Measurements from ENCODE around the gene TBC1D10B.

The TBC1D10B gene

DNA sequence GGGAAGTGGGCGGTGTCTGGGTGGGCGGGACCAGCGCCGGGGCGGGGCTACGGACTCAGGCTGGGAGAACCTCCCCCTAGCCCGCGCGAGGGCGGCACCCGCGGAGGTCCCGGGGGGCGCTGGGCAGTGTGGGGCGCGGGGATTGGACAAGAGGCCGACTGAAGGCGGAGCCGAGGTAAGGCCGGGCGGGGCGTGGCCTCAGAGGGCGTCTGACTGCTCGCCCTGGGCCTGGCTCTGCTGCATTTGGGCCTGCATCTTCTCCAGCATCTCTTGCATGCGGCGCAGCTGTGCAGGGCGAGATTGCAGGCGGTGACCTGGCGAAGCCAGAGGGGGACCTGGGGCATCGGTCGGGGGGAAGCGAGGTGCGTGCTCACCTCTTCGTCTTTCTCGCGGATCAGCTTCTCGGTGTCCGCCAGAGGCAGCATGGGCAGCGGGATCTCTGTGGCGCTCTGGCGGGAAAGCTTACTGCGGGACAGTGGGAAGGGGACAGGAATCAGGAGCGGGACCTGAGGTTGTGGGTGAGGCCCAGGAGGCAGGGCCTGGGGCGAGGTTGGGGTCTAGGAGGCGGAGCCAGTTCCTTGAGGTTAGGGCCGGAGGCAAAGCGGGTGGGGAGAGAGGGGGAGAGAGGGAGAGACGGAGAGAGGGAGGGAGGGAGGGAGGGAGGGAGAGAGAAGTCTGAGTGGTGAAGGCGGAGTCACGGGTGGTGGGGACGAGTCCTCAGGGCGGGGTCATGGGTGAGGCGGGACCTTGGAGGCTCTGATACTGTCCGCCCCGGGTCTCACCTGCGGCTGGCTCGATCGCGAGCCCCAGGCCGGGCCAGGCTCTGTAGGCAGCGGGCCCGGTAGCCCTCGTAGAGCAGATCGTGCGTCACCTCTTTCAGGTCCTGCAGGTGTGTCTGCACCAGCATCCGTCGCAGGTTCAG is 8.2 kb upstream of the TBC1D10B start:
- Histone ChIP-seq H3K4me3 (ENCODE audit: low read depth, low read length) (peak overlapping the region; percentile 80), H3K27me3 (ENCODE audit: control insufficient read depth, insufficient read depth, low read length) (no peaks in the 10 kb centered on the region), H3K36me3 (ENCODE audit: control insufficient read depth, insufficient read depth, low read length) (no peaks in the 10 kb centered on the region), H3K27ac (ENCODE audit: low read depth, low read length) (peak overlapping the region; percentile 100), H3K9me3 (ENCODE audit: control insufficient read depth, insufficient read depth, low read length) (no peaks in the 10 kb centered on the region), H3K9ac (ENCODE audit: low read depth, low read length) (peak overlapping the region; percentile 84), H3K4me1 (ENCODE audit: control insufficient read depth, insufficient read depth, low read length) (peaks cover 6% of the 10 kb centered on the region)

DNA sequence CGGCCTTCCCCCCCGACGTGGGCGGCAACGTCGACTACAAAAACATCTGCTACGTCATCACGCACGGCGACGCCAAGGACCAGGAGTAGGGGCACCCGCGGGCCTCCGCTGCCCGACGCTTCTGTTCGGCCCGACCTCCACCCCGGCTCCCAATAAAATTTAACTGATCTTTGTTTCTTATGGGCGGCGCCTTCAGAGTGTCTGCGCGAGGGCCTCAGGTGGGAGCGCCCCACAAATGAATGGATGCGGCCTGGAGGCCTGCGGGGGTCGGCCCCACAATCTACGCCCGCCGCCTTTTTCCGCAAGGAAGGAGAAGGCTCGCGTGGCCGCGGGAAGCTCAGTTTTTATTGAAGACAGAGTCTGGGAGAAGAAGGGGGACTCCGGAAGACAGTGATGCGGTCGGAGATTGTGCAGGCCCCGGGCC is 7.5 kb upstream of the TBC1D10B start:
- peak overlapping the region; percentile 100 for H3K27ac ChIP-seq (ENCODE audit: low read depth, low read length)
- peak overlapping the region; percentile 84 for H3K9ac ChIP-seq (ENCODE audit: low read depth, low read length)
- peaks cover 6% of the 10 kb centered on the region for H3K4me1 ChIP-seq (ENCODE audit: control insufficient read depth, insufficient read depth, low read length)
- H3K36me3 ChIP-seq (ENCODE audit: control insufficient read depth, insufficient read depth, low read length) = no peaks in the 10 kb centered on the region
- peak overlapping the region; percentile 80 for H3K4me3 ChIP-seq (ENCODE audit: low read depth, low read length)
- H3K9me3 ChIP-seq (ENCODE audit: control insufficient read depth, insufficient read depth, low read length) = no peaks in the 10 kb centered on the region
- no peaks in the 10 kb centered on the region for H3K27me3 ChIP-seq (ENCODE audit: control insufficient read depth, insufficient read depth, low read length)

DNA sequence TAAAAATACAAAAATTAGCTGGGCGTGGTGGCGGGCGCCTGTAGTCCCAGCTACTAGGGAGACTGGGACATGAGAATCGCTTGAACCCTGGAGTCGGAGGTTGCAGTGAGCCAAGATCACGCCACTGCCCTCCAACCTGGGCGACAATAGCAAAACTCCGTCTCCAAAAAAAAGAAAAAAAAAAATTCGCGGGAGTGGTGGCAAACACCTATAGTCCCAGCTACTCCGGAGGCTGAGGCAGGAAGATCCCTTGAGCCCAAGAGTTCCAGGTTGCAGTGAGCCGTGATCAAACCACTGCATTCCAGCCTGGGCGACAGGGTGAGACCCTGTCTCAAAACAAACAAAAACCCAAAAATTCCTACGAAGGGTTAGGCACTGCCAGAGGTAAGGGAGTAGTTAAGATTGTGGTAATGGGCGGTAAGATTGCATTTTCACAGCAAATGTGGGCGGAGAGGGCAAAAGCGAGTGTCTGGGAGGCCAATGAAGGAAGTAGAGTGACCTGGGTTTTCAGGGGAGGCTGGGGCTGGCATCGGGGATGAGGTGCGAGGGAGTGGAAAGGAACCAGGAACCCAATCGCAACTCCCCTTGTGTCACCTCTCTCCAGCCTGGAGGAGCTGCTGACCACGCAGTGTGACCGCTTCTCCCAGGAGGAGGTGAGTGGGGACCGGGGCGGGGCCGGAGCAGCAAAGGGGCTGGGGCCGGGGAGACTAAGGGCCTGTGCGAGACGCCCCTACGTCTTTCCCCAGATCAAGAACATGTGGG is 6.9 kb upstream of the TBC1D10B start:
- Histone ChIP-seq H3K36me3 (ENCODE audit: control insufficient read depth, insufficient read depth, low read length) (no peaks in the 10 kb centered on the region), H3K9me3 (ENCODE audit: control insufficient read depth, insufficient read depth, low read length) (no peaks in the 10 kb centered on the region)

DNA sequence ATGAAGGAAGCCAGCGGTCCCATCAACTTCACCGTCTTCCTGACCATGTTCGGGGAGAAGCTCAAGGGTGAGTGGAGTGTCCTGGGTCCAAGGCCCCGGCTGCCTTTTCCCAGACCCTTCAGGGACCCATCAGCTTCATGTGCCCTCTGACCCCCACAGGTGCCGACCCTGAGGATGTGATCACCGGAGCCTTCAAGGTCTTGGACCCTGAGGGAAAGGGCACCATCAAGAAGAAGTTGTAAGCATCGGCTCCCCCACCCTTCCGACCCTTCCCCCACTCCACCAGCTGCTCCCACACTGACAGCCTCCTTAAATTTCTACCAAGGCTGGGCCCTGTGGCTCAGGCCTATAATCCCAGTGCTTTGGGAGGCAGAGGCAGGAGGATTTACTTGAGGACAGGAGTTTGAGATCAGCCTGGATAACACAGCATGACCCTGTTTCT is 6.2 kb upstream of the TBC1D10B start:
- H3K4me1 ChIP-seq (ENCODE audit: control insufficient read depth, insufficient read depth, low read length) = peaks cover 6% of the 10 kb centered on the region
- no peaks in the 10 kb centered on the region for H3K27me3 ChIP-seq (ENCODE audit: control insufficient read depth, insufficient read depth, low read length)
- no peak overlapping the region for H3K27ac ChIP-seq (ENCODE audit: low read depth, low read length)
- no peaks in the 10 kb centered on the region for H3K9me3 ChIP-seq (ENCODE audit: control insufficient read depth, insufficient read depth, low read length)
- no peak overlapping the region for H3K9ac ChIP-seq (ENCODE audit: low read depth, low read length)
- no peak overlapping the region for H3K4me3 ChIP-seq (ENCODE audit: low read depth, low read length)
- H3K36me3 ChIP-seq (ENCODE audit: control insufficient read depth, insufficient read depth, low read length) = no peaks in the 10 kb centered on the region

More for the DNA sequence above, 6.9 kb upstream of the TBC1D10B start:
- Histone ChIP-seq H3K27ac (ENCODE audit: low read depth, low read length) (peak overlapping the region; percentile 100), H3K27me3 (ENCODE audit: control insufficient read depth, insufficient read depth, low read length) (no peaks in the 10 kb centered on the region), H3K9ac (ENCODE audit: low read depth, low read length) (peak overlapping the region; percentile 65), H3K4me1 (ENCODE audit: control insufficient read depth, insufficient read depth, low read length) (peaks cover 6% of the 10 kb centered on the region), H3K4me3 (ENCODE audit: low read depth, low read length) (peak overlapping the region; percentile 80)

DNA sequence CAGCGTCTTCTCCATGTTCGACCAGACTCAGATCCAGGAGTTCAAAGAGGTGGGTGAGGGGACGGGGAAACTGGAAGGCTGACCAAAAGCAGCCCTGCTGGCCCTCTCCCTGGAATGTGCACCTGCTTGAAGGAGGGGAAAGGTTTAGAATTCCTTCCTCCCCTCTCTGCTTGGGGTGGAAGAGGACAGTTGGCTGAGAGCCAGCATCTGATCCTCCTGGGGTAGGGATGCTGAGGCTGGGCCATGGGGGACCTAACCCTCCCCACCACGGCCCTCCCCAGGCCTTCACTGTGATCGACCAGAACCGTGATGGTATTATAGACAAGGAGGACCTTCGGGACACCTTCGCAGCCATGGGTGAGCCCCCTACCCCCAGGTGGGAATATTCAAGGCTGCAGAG is 5.6 kb upstream of the TBC1D10B start:
- H3K27ac ChIP-seq (ENCODE audit: low read depth, low read length) = no peak overlapping the region
- H3K27me3 ChIP-seq (ENCODE audit: control insufficient read depth, insufficient read depth, low read length) = no peaks in the 10 kb centered on the region
- no peaks in the 10 kb centered on the region for H3K9me3 ChIP-seq (ENCODE audit: control insufficient read depth, insufficient read depth, low read length)
- H3K9ac ChIP-seq (ENCODE audit: low read depth, low read length) = no peak overlapping the region
- H3K4me3 ChIP-seq (ENCODE audit: low read depth, low read length) = no peak overlapping the region
- peaks cover 6% of the 10 kb centered on the region for H3K4me1 ChIP-seq (ENCODE audit: control insufficient read depth, insufficient read depth, low read length)
- H3K36me3 ChIP-seq (ENCODE audit: control insufficient read depth, insufficient read depth, low read length) = no peaks in the 10 kb centered on the region

DNA sequence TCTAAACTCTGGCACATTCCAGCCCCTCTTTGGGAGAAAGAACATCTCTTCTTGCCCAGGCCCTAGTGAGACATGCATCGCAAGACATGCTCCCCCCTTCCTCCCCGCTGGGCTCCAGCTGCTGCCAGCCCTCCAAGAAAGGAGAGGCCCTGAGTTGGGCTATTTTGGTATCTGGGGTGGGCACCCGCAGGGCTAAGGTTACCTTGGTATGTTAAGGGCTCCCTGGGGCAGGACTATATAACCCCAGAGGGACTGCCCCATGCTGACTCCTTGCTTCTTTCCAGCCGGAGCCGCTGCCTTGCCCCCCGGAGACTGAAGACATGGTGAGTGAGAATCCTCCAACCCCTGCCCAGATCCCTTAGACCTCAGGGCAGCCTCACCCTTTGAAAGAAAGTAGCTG is 4.2 kb upstream of the TBC1D10B start, which contains the start of gene MYL11:
Gene MYL11 (plus strand): TSS at position 265 of the 400 bp plus-strand sequence. CDS start 56 bp downstream, at position 321.
- Histone ChIP-seq H3K27ac (ENCODE audit: low read depth, low read length) (no peak within 1 kb of the TSS), H3K27me3 (ENCODE audit: control insufficient read depth, insufficient read depth, low read length) (no peaks in the 10 kb centered on the region), H3K9ac (ENCODE audit: low read depth, low read length) (no peak within 1 kb of the TSS), H3K36me3 (ENCODE audit: control insufficient read depth, insufficient read depth, low read length) (no peaks in the 10 kb centered on the region), H3K9me3 (ENCODE audit: control insufficient read depth, insufficient read depth, low read length) (no peaks in the 10 kb centered on the region), H3K4me1 (ENCODE audit: control insufficient read depth, insufficient read depth, low read length) (peaks cover 6% of the 10 kb centered on the region), H3K4me3 (ENCODE audit: low read depth, low read length) (no peak within 1 kb of the TSS)

DNA sequence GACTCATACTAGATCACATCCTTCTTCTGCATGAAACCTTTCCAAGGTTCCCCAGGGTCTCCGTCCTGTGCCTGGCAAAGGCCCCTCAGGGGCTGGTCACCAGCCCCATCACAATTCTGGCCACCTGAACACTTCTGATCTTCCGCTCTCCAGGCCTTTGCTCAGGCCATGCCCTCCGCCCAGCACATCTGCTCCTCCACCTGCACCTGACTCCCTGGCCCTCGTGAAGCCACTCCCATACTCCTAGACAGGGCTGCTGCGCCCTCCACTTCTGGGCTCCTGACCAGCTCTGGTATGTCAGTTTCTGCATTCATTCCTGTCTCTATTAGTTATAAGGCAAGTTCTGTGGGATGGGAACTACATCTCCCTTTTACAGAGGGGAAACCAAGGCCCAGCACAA is 2.4 kb upstream of the TBC1D10B start:
- H3K27me3 ChIP-seq (ENCODE audit: control insufficient read depth, insufficient read depth, low read length) = no peaks in the 10 kb centered on the region
- H3K9ac ChIP-seq (ENCODE audit: low read depth, low read length) = no peak overlapping the region
- no peak overlapping the region for H3K4me3 ChIP-seq (ENCODE audit: low read depth, low read length)
- no peaks in the 10 kb centered on the region for H3K36me3 ChIP-seq (ENCODE audit: control insufficient read depth, insufficient read depth, low read length)
- H3K4me1 ChIP-seq (ENCODE audit: control insufficient read depth, insufficient read depth, low read length) = peaks cover 16% of the 10 kb centered on the region
- H3K9me3 ChIP-seq (ENCODE audit: control insufficient read depth, insufficient read depth, low read length) = no peaks in the 10 kb centered on the region
- H3K27ac ChIP-seq (ENCODE audit: low read depth, low read length) = no peak overlapping the region

DNA sequence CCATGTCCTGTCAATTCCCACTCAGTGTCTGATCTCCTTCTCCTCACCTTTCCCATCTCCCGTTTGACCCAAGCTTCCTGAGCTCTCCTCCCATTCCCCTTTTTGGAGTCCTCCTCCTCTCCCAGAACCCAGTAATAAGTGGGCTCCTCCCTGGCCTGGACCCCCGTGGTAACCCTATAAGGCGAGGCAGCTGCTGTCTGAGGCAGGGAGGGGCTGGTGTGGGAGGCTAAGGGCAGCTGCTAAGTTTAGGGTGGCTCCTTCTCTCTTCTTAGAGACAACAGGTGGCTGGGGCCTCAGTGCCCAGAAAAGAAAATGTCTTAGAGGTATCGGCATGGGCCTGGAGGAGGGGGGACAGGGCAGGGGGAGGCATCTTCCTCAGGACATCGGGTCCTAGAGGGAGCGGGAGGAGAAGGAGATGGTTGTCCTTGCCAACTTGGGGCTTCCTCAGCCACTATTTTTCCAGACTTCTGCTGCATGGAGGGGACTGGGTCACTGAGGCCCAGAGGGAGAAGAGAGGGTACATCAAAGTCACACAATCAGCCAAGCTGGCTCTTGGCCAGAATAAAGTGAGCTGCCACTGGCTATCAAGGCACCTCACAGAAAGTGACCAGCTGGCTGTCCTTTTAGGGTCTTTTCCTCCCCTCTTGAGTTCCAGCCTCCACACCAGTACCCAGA is 1.9 kb upstream of the TBC1D10B start:
- Histone ChIP-seq H3K27ac (ENCODE audit: low read depth, low read length) (no peak overlapping the region), H3K4me3 (ENCODE audit: low read depth, low read length) (no peak overlapping the region)

DNA sequence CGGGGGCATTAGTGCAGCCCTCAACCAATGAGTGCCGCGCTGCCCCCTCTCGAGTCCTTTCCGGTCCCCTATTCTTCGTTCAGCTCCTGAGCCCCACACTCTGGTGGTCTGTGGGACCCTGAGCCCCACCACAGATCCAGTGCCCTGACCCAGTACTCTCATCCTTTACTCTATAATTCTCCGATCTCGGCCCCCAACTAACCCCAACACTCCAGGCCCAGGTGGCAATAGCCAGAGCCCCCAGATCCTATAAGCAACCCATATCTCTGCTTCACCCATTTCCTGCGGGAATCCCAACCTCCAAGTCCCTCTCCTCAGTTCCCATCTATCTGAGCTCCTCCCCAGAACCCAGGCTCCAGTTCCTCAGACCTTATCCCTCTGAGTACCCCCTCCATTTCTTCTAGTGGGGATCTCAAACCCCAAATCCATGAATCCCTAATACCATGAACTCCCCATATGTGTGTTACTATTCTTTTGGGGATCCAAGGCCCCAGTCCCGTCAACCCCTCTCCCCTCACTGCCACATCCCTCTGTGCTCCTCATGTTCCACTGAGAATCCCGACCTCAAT is 1.0 kb upstream of the TBC1D10B start:
- H3K4me1 ChIP-seq (ENCODE audit: control insufficient read depth, insufficient read depth, low read length) = peaks cover 11% of the 10 kb centered on the region; the same call in 1 of the 2 replicates
- H3K4me3 ChIP-seq (ENCODE audit: low read depth, low read length) = peak overlapping the region; percentile 65
- no peaks in the 10 kb centered on the region for H3K27me3 ChIP-seq (ENCODE audit: control insufficient read depth, insufficient read depth, low read length)
- peaks cover 3% of the 10 kb centered on the region; the same call in 1 of the 2 replicates for H3K36me3 ChIP-seq (ENCODE audit: control insufficient read depth, insufficient read depth, low read length)
- H3K27ac ChIP-seq (ENCODE audit: low read depth, low read length) = peak overlapping the region; percentile 57
- no peak overlapping the region for H3K9ac ChIP-seq (ENCODE audit: low read depth, low read length)
- H3K9me3 ChIP-seq (ENCODE audit: control insufficient read depth, insufficient read depth, low read length) = no peaks in the 10 kb centered on the region

More for the DNA sequence above, 1.9 kb upstream of the TBC1D10B start:
- no peaks in the 10 kb centered on the region for H3K27me3 ChIP-seq (ENCODE audit: control insufficient read depth, insufficient read depth, low read length)
- no peak overlapping the region for H3K9ac ChIP-seq (ENCODE audit: low read depth, low read length)
- H3K4me1 ChIP-seq (ENCODE audit: control insufficient read depth, insufficient read depth, low read length) = peaks cover 14% of the 10 kb centered on the region
- H3K36me3 ChIP-seq (ENCODE audit: control insufficient read depth, insufficient read depth, low read length) = no peaks in the 10 kb centered on the region
- no peaks in the 10 kb centered on the region for H3K9me3 ChIP-seq (ENCODE audit: control insufficient read depth, insufficient read depth, low read length)

DNA sequence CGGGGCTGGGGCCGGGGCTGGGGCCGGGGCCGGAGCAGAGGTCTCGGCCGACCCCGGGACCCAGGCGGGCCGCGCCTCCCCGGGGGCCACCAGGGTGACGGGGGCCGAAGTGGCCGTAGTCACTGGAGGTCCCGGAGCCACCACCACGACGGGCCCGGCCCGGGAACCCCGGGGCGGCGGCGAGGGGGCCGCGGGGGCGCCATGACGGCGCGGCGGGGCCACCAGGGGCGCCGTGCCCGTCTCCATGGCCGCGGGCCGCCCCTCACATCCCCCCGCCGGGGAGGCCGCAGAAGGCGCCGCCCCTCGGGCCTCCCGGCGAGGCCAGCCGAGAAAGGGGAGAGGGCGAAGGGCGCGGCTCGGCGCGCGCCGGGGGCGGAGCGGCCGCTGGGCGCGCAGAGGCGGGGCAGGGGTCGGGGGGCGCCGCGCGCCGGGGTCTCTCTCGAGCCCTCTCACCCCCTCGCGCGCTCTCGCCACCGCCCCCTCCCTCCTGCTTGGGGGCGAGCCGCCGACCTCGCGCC is 297 bp downstream of the TBC1D10B start:
- peaks cover 11% of the 10 kb centered on the region; the same call in 1 of the 2 replicates for H3K4me1 ChIP-seq (ENCODE audit: control insufficient read depth, insufficient read depth, low read length)
- H3K27me3 ChIP-seq (ENCODE audit: control insufficient read depth, insufficient read depth, low read length) = no peaks in the 10 kb centered on the region
- H3K27ac ChIP-seq (ENCODE audit: low read depth, low read length) = peak overlapping the region; percentile 44
- no peak overlapping the region; the same call in 1 of the 2 replicates for H3K9ac ChIP-seq (ENCODE audit: low read depth, low read length)
- peaks cover 8% of the 10 kb centered on the region; the same call in 1 of the 2 replicates for H3K36me3 ChIP-seq (ENCODE audit: control insufficient read depth, insufficient read depth, low read length)
- peak overlapping the region; percentile 63 for H3K4me3 ChIP-seq (ENCODE audit: low read depth, low read length)
- no peaks in the 10 kb centered on the region for H3K9me3 ChIP-seq (ENCODE audit: control insufficient read depth, insufficient read depth, low read length)

Measured in HUES48 (cell line).